HG02759 (cell line): ENCODE data around the gene SNX18.

Source experiments
- ATAC-seq: cut with Tn5 transposase; IDR thresholded peaks from one replicate; pipeline ENCODE4 v1.9.1; 2021; ENCODE audit warnings: mild to moderate bottlenecking, moderate library complexity; ENCODE audit not compliant: unreplicated experiment

Gene SNX18

DNA sequence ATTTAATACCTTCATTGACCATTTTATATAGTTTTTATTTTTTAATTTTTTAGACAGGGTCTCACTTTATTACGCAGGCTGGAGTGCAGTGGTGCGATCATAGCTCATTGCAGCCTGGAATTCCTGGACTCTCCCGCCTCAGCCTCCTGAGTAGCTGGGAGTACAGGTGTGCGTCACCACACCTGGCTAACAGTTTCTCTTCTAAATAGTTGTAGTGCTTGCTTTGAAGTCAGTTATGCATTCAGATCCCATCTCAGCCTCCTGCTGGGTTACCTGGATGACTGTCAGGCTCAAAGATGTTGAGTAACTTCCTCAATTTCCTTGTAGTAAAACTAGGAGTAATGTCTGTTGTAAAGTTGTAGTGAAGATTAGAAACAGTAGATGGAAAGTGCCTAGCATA lies 21.4 kb downstream of the SNX18 start:
- ATAC-seq = no peak

- no peak for ATAC-seq
These were observed 22.7 kb downstream of the SNX18 start for GRCh38 chr5:54540286-54540685.

- no peak for ATAC-seq
These were observed 24.5 kb downstream of the SNX18 start for GRCh38 chr5:54541823-54542783.

GRCh38 chr5:54544044-54544443 lies 26.5 kb downstream of the SNX18 start:
- no peak for ATAC-seq

GRCh38 chr5:54545796-54546195 lies 28.2 kb downstream of the SNX18 start:
- no peak for ATAC-seq

GRCh38 chr5:54547711-54548250 lies 30.2 kb downstream of the SNX18 start:
- no peak for ATAC-seq

DNA sequence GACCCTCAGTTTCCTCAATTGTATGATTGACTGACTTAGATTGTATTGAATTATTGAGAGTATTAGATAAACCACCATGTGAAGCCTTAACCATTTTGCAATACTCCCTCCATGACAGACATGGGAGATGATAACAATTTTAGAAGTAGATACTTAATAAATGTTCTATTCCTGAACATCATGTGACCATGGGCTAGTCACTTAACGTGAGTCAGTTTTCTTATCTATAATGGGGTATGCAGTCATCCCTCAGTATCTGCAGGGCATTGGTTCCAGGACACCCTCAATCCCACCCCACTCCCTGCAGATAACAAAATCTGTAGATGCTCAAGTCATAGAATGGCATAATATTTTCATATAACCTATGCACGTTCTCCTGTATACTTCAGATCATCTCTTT lies 31.0 kb downstream of the SNX18 start:
- ATAC-seq = no peak

- ATAC-seq = no peak
These were observed 33.7 kb downstream of the SNX18 start for GRCh38 chr5:54551292-54551691.

DNA sequence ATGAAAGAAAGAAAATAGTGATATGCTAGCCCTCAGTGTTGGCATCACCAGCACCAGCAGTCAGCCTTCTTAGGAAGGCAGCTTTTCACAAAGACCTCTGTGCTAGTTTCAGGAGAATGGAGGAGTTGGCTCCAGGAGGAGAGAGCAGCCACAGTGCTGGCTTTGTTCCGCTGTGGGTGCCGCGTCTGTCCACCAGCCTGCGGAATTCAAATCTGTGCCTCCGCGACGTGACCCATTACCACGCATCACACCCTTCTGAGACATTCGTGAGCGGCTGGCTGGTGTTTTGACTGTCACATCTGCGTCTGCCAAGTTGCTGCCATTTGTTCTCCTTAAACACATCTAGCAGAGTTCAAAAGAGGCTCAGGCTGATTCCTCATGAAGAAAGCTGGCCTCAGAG lies 34.4 kb downstream of the SNX18 start:
- ATAC-seq = no peak

DNA sequence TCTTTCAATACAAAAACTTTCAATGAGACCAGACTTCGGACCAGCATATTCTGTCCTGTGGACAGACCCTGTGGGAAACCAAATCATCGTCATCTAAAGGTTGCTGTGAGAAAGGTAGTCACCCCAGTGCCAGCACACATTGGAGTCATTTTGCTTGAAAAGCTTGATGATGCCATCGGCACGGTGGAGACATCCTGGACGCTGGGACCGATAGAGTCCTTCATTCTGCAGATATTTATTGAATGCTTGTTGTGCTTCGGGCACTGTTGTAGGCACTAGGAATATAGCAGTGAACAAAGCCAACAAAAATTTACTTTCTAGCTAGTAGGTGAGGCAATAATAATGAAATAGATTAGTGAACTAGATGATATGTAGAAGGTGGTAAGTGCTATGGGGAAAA lies 34.9 kb downstream of the SNX18 start:
- ATAC-seq = no peak

DNA sequence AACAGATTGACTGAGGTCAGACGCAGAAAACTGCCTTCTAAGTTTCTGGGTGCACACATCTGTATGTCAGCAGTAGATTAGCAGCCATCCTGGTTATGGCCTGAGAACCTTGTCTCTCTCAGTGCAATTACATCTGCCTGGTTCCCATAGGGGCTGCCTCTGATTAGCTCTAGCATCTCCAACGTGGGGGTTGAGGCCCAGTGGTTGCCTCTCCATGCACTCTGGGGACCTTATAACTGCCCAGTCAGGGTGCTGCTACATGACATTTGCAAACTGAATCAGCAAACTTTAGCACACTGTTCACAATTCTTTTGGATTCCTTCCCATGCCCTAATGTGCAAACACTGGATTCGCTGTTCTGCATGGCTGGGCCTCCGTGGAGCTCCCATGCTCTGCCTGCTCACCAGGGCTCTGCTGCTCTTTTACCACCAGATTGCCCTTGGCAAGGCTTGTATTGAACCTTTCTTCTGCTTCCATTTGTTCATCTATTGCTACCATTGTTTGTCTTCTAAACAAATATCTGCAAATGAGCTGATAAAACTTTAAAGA lies 36.2 kb downstream of the SNX18 start:
- ATAC-seq = no peak

DNA sequence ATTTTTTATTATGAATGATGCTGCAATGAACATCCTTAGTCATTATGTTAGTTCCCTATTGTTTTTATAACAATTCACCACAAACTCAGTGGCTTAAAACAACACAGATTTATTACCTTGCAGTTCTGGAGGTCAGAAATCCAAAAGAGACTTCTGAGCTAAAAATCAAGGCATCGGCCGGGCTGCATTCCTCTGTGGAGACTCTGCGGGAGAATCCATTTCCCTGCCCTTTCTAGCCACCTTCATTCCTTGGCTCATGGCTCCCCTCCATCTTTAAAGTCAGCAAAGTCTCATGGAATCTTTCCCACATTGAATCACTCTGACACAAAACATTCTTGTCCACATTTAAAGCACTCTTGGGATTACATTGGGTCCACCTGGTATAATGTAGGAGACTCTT lies 38.6 kb downstream of the SNX18 start:
- no peak for ATAC-seq

GRCh38 chr5:54558362-54558761 lies 40.8 kb downstream of the SNX18 start:
- no peak for ATAC-seq

DNA sequence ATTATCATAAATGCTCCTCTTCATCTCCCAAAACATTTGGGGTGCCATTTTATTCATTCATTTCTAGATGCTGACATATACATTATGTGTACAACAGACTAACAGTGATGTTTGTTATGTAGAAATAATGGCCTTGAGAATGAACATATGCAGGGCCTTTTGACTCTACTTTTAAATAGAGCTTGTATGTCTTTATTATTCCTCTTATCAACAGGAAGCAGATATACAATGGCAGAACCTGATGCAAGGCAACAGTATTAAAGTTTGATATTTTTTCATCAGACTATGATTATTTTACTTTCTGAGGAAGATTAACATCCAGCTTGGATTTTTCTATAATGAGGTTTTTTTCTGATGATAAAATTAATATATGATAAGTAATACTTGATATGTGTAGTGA lies 44.1 kb downstream of the SNX18 start:
- ATAC-seq = no peak

- no peak for ATAC-seq
These were observed 45.7 kb downstream of the SNX18 start for GRCh38 chr5:54563083-54563761.

- ATAC-seq = no peak
These were observed 50.4 kb downstream of the SNX18 start for GRCh38 chr5:54567996-54568395.

DNA sequence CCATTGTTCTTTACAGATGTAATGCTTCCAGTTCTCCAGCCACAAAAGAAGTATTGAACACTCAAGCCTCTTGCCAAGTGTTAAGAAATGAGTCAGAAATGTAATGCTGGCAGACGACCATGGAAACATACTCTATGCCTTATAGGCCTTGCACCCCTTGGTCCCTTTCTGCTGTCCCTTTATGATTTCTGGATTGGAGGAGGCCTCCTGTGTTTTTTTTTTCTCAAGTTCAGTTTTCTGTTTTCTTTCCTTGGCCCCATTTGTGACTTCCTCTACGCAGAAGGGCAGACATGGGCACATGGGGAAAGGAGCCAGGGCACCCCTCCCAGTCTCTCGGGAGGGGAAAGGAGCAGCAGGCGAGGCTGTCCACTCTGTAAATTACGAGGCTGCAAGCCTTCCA lies 53.4 kb downstream of the SNX18 start:
- no peak for ATAC-seq

- no peak for ATAC-seq
These were observed 53.9 kb downstream of the SNX18 start for GRCh38 chr5:54571462-54571861.

DNA sequence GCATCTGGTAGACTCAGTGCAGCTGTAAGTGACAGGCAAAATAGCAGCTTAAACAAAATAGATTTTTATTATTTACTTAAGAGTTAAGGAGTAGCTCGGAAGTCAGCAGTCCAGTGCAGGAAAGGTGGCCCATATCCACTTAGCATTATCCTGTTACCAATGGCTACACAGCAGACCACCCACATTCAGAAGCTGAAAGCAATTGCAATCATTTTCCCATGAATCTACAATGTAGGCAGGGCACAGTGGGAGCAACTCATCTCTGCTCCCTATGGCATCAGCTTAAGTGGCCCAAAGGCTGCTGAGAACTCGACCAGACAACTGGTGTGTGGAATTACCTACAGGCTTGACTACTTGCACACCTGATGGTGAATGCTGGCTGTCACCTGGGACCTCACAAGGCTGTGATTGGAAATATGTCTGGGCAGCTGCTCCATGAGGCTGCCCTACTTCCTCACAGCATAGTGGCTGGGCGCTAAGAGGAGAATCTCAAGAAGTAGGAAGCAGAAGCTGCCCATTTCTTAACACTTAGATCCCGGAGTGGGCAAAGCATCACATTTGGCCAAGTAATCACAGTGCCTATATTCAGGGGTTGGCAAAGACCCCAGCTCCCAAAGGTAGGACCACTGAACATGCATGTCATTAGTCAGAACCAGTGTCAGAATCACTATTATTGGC lies 56.4 kb downstream of the SNX18 start:
- ATAC-seq = no peak

DNA sequence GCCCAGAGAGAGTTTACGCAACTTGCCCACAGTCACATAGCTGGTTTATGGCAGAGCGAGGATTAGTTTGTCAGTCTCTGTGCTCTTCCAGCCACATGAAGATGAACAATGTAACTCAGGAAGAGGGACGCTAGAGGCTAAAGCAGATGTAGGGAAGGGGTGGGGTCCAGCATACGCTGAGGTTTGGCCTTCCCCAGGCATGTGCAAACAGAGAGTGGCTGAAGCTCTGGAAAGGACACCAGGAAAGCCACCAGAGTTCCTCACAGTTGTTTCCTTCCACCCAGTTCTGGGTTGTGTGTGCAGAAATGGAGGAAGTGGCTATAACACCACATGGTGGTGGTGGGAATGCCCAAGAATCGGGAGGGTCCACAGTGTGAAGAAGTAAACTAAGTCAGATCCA lies 60.0 kb downstream of the SNX18 start:
- no peak for ATAC-seq
